ENCODE data around the gene TSPOAP1. TPM values are rescaled to one million over a fixed set of nuclear protein-coding genes. Genes with fewer than 3 reads are reported as not detected.

Gene TSPOAP1
- polyA plus RNA-seq, 3 donors from 2014 or later: 7.1 to 32.1 (median 8.4) TPM

DNA sequence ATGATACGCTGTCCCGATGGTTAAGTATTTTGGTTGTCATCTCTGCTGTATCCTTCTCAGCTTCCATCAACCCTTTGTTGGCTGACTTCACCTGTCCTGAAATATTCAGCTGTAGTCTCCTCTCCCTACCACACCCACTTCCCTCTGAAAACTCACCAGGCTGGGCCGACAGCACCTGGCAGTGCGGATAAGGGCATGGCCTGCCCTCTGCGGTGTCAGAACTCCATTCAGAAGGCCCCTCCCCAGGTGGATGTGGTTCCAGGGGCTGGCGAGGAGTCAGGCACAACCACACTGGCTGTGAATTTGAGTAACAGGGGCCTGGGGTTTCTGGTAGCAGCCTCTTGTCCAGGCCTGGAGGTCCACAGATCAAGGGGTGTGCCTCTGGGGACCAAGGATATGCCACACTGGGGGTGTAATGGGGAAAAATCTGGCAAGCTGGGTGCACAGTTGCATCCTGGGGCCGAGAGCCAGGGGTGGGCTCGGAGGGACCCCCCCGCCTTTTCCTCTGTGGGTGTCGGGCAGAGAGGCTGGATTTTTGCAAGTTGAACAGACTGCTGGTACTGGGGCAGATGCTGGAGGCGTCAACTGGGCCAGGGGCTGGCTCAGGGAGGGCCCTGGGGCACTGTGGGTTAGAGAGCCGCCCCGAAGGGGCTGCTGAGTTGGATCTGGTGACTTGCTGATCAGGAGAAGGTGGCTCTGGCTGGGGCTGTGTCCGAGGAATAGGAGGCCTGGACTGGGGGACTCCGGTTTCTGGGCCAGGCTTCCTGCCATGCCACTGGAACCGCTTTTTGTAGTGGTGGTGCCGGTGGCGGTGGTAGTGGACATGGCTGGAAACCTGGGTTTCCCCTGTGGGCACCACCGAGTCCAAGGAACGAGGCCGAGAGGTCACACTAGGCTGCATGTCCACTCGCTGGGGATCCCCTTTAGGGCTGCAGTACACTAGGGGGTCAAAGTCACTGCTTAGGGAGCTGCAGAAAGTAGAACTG lies 29.0 kb upstream of the TSPOAP1 start:
- peaks cover 14 to 35% of the 10 kb centered on the region in 2 donors for H3K4me1 Mint-ChIP-seq
- peaks cover 0 to 6% (median 5%) of the 10 kb centered on the region in 3 donors for H3K36me3 Mint-ChIP-seq
- peaks cover 1 to 3% (median 2%) of the 10 kb centered on the region in 3 donors for H3K27me3 Mint-ChIP-seq (ENCODE audit: low read depth in 3 of 3)
- DNase-seq: no peak
- H3K4me3 Mint-ChIP-seq: no peak overlapping the region
- peak overlapping the region in 1 of 6 donors; percentile 50 for H3K27ac Mint-ChIP-seq
- no peaks in the 10 kb centered on the region for H3K9me3 Mint-ChIP-seq

DNA sequence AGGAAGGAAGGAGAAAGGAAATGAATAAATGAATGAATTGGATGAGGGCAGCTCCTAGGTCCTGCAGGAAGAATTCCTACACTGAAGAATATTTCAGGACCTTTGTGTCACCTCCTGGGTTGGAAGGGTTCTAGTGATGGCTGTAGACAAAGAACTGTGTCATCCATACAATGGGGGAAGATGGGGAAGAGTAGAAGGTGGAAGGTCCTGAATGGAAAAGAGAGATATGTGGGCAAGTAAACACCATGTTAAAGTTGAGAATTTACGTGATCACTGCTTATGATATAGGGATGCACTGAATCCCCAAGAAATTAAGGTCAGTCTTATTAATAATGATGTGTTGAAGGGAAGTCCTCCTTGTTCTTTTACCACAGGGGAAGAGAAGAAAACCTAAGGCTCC lies 27.6 kb upstream of the TSPOAP1 start:
- peak overlapping the region in 4 of 6 donors; percentile 17 to 48 (median 26) for H3K27ac Mint-ChIP-seq
- no peaks in the 10 kb centered on the region for H3K9me3 Mint-ChIP-seq

DNA sequence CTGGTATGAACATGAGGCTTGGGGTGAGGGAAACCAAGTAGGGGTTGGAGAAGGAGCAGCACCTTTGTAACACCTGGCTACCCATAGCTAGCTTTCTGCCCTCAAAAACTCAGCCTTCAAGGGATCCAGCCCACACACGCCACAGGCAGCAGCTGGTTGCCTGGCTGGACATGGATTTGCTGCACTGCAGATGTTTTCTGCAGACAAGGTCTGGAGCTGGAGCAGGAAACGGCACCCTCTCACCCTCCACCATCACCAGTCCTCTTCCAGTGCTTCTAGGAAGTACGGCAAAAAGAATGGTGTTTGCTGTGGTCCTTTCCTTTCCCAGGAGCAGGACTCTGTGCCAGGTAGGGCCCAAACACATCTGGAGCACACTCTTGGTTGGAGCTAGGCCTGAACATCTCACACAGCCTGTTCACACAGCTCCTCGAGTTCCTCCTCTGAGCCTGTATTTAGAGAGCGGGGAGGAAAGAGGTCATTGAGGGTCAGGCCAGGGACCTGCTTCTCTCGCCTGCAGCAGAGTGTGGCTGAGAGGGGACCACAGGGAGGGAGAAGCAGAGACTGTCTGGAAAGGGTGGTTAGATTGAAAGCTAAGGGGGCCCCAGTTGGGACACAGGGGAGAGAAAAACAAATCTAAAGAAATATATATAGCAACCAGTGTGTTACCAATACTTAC lies 26.1 kb upstream of the TSPOAP1 start:
- H3K4me1 Mint-ChIP-seq: peaks cover 31 to 56% of the 10 kb centered on the region in 2 donors
- DNase-seq: no peak
- peaks cover 2 to 14% (median 2%) of the 10 kb centered on the region in 3 donors for H3K36me3 Mint-ChIP-seq
- H3K27me3 Mint-ChIP-seq (ENCODE audit: low read depth in 3 of 3): peaks cover 10 to 13% (median 10%) of the 10 kb centered on the region in 3 donors
- H3K9me3 Mint-ChIP-seq: no peaks in the 10 kb centered on the region
- H3K4me3 Mint-ChIP-seq: no peak overlapping the region
- peak overlapping the region in 5 of 6 donors; percentile 75 to 99 (median 96) for H3K27ac Mint-ChIP-seq

More for the DNA sequence above, 27.6 kb upstream of the TSPOAP1 start:
- DNase-seq: no peak
- peaks cover 25 to 47% of the 10 kb centered on the region in 2 donors for H3K4me1 Mint-ChIP-seq
- no peak overlapping the region for H3K4me3 Mint-ChIP-seq
- H3K27me3 Mint-ChIP-seq (ENCODE audit: low read depth in 3 of 3): peaks cover 7 to 13% (median 9%) of the 10 kb centered on the region in 3 donors
- H3K36me3 Mint-ChIP-seq: peaks cover 0 to 12% (median 3%) of the 10 kb centered on the region in 3 donors

GRCh38 chr17:58353389-58353825 lies 24.8 kb upstream of the TSPOAP1 start:
- no peak for DNase-seq
- Mint-ChIP-seq H3K27ac (peak overlapping the region; percentile 96 to 99 (median 96)), H3K27me3 (ENCODE audit: low read depth in 3 of 3) (peaks cover 10 to 14% (median 11%) of the 10 kb centered on the region in 3 donors), H3K4me1 (peaks cover 38 to 68% of the 10 kb centered on the region in 2 donors), H3K4me3 (peak overlapping the region; percentile 99 to 100 (median 99)), H3K9me3 (no peaks in the 10 kb centered on the region), H3K36me3 (peaks cover 7 to 26% (median 14%) of the 10 kb centered on the region in 3 donors)

GRCh38 chr17:58352596-58353388 lies 24.2 kb upstream of the TSPOAP1 start:
- Mint-ChIP-seq H3K27ac (peak overlapping the region; percentile 96 to 99 (median 96)), H3K27me3 (ENCODE audit: low read depth in 3 of 3) (peaks cover 10 to 16% (median 11%) of the 10 kb centered on the region in 3 donors), H3K9me3 (no peaks in the 10 kb centered on the region), H3K4me3 (peak overlapping the region; percentile 99 to 100 (median 99)), H3K4me1 (peaks cover 39 to 74% of the 10 kb centered on the region in 2 donors), H3K36me3 (peaks cover 11 to 32% (median 19%) of the 10 kb centered on the region in 3 donors)
- DNase-seq: no peak

DNA sequence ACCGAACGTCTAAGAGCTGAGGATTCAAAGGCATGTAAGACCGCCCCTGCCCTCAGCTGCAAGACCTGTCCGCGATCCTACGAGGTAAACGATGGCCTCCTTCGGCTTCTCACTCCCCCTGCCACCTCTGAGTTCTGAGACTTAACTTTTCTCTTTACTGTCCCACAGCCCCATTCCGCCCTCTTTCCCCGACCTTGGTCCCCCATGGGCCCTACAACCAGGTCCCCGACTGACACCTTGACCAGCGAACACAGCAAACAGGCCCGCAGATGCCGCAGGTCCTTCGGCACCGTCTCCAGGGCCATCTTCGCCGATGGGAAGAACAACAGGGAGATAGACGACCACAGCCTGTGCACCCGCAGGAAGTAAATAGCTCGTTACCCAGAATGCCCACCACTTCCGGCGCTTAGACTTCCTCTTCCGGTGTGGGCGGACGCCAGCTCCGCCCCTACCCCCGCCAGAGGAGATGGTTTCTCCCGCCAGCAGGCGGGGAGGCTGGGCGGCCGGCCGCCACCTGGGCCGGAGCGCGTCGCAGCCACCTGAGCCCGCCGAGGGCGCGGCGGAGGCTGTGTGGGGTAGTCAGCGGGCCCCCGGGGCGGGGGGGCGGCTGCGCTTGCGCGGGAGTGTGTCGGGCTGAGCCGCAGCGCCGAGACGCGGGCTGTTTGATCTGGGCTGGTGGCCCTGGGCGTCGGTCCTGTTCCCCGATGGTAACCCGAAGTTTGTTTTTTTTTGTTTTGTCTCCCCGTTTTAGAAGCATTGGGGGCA lies 23.4 kb upstream of the TSPOAP1 start, which contains the start of gene SUPT4H1:
Gene SUPT4H1, minus strand, starts transcription at position 371 of the 765 bp plus-strand sequence. Its CDS starts 66 bp downstream, at position 305.
- no peaks in the 10 kb centered on the region for H3K9me3 Mint-ChIP-seq
- DNase-seq: peak; percentile 93 to 94 (median 94)
- H3K36me3 Mint-ChIP-seq: peaks cover 18 to 39% (median 27%) of the 10 kb centered on the region in 3 donors
- peak within 1 kb of the TSS; percentile 96 to 100 (median 99) for H3K27ac Mint-ChIP-seq
- H3K27me3 Mint-ChIP-seq (ENCODE audit: low read depth in 3 of 3): peaks cover 10 to 16% (median 11%) of the 10 kb centered on the region in 3 donors
- H3K4me3 Mint-ChIP-seq: peak within 1 kb of the TSS; percentile 99 to 100 (median 99)
- peaks cover 42 to 82% of the 10 kb centered on the region in 2 donors for H3K4me1 Mint-ChIP-seq

GRCh38 chr17:58351182-58351581 lies 22.6 kb upstream of the TSPOAP1 start:
- Mint-ChIP-seq H3K9me3 (no peaks in the 10 kb centered on the region), H3K27ac (peak overlapping the region; percentile 96 to 100 (median 99)), H3K4me1 (peaks cover 46 to 84% of the 10 kb centered on the region in 2 donors), H3K27me3 (ENCODE audit: low read depth in 3 of 3) (peaks cover 10 to 18% (median 11%) of the 10 kb centered on the region in 3 donors), H3K36me3 (peaks cover 20 to 43% (median 31%) of the 10 kb centered on the region in 3 donors), H3K4me3 (peak overlapping the region; percentile 99 to 100 (median 99))
- DNase-seq: no peak

GRCh38 chr17:58348038-58348437 lies 19.4 kb upstream of the TSPOAP1 start:
- peaks cover 28 to 58% (median 36%) of the 10 kb centered on the region in 3 donors for H3K36me3 Mint-ChIP-seq
- no peak overlapping the region for H3K4me3 Mint-ChIP-seq
- peak overlapping the region; percentile 71 to 98 (median 96) for H3K27ac Mint-ChIP-seq
- no peak for DNase-seq
- H3K4me1 Mint-ChIP-seq: peaks cover 67 to 90% of the 10 kb centered on the region in 2 donors
- no peaks in the 10 kb centered on the region for H3K9me3 Mint-ChIP-seq
- peaks cover 16 to 32% (median 17%) of the 10 kb centered on the region in 3 donors for H3K27me3 Mint-ChIP-seq (ENCODE audit: low read depth in 3 of 3)

DNA sequence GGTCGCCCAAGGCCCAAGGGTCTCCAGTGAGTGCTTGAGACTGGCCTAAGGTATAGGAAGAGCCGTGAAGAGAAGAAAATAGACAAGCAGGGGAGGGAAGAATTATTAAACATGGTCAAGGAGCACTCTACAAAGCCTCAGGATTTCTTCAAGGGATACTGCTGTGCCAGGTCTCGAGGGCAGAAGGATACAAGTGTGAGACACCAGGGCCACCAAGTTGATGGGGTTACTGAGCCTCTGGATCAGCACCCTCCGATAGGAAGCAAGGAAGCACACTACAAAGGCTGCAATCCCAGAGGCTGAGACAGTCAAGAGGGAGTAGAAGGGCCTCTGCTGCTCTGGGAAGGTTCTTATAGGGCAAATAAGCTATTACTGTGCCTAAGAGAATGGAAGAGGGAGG lies 16.9 kb upstream of the TSPOAP1 start:
- H3K27me3 Mint-ChIP-seq (ENCODE audit: low read depth in 3 of 3): peaks cover 7 to 19% (median 8%) of the 10 kb centered on the region in 3 donors
- H3K4me1 Mint-ChIP-seq: peaks cover 69 to 93% of the 10 kb centered on the region in 2 donors

GRCh38 chr17:58344791-58345157 lies 16.2 kb upstream of the TSPOAP1 start:
- H3K27ac Mint-ChIP-seq: peak overlapping the region; percentile 94 to 99 (median 96)
- H3K4me3 Mint-ChIP-seq: peak overlapping the region; percentile 80 to 95 (median 85)
- peaks cover 77 to 99% of the 10 kb centered on the region in 2 donors for H3K4me1 Mint-ChIP-seq
- peaks cover 8 to 19% (median 11%) of the 10 kb centered on the region in 3 donors for H3K27me3 Mint-ChIP-seq (ENCODE audit: low read depth in 3 of 3)
- peak; percentile 70 to 75 (median 73) for DNase-seq
- peaks cover 31 to 61% (median 43%) of the 10 kb centered on the region in 3 donors for H3K36me3 Mint-ChIP-seq
- H3K9me3 Mint-ChIP-seq: no peaks in the 10 kb centered on the region

More for the DNA sequence above, 16.9 kb upstream of the TSPOAP1 start:
- Mint-ChIP-seq H3K4me3 (peak overlapping the region; percentile 80 to 95 (median 85)), H3K27ac (peak overlapping the region; percentile 94 to 99 (median 96)), H3K9me3 (no peaks in the 10 kb centered on the region), H3K36me3 (peaks cover 31 to 57% (median 40%) of the 10 kb centered on the region in 3 donors)
- DNase-seq: no peak

DNA sequence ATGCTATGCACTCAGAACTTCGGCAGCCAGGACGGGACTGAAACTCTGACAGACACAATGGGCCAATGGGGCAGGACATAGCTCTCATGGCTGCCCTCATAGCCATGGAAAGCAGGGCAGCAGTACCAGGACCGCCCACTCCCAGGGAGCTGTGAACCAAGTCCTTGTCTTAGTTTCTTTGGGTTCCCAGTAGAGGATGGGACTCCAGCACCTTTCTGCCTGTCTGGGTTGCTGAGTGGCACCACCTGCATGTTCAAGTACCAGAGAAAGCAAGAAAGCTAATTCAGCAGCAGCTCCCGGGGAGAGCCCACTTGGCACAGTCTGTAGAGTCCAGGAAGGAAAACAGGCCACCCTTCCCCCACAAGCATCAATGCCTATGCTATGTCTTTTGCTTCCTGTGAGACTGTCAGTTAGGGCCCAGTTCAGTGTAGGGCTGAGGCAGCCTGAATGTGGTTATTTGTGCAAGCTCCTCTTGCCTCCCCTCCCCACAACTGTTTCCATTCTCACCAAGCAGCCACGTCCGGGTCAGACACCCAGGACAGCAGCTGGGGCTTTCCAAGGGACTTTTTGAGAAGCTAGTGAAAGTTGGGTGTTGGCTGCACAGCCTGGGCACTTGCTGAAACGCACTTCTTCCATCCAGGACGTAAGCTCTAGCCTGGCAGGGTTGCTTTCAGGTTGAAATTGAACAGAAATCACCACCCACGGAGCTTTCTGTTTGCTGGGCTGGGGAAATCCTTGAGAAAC lies 15.6 kb upstream of the TSPOAP1 start:
- peaks cover 25 to 55% (median 38%) of the 10 kb centered on the region in 3 donors for H3K36me3 Mint-ChIP-seq

More for the DNA sequence above, 15.6 kb upstream of the TSPOAP1 start:
- peaks cover 12 to 23% (median 13%) of the 10 kb centered on the region in 3 donors for H3K27me3 Mint-ChIP-seq (ENCODE audit: low read depth in 3 of 3)
- H3K4me3 Mint-ChIP-seq: peak overlapping the region; percentile 80 to 95 (median 85)
- DNase-seq: peak; percentile 96
- no peaks in the 10 kb centered on the region for H3K9me3 Mint-ChIP-seq
- peaks cover 77 to 99% of the 10 kb centered on the region in 2 donors for H3K4me1 Mint-ChIP-seq
- peak overlapping the region; percentile 94 to 99 (median 96) for H3K27ac Mint-ChIP-seq

Data from immature natural killer cell (primary cell).